ENCODE results near the gene CFAP99. TPM values are rescaled to one million over a fixed set of nuclear protein-coding genes. Genes with fewer than 3 reads are reported as not detected.

CFAP99 gene
- total and polyA plus RNA-seq, 2 experiments from 2014 or later, result not detected

GRCh38 chr4:2407991-2408342 lies 10.8 kb upstream of the CFAP99 start (continued):
- no peak for TF ChIP-seq ZNF462 (CRISPR knock-in tag; IDR thresholded peaks at IDR 0.05)
- TF ChIP-seq JUNB (IDR thresholded peaks at IDR 0.05; ENCODE audit: unreplicated experiment), result no peak
- TF ChIP-seq REST (IDR thresholded peaks at IDR 0.05; ENCODE audit: unreplicated experiment), result no peak
- no peak for TF ChIP-seq CREB1 (CRISPR knock-in tag; IDR thresholded peaks at IDR 0.05; ENCODE audit: low read depth)

GRCh38 chr4:2408401-2408958 lies 10.3 kb upstream of the CFAP99 start:
- peaks cover 20% of the 10 kb centered on the region for H3K4me1 ChIP-seq (ENCODE audit: insufficient read depth)
- no peak overlapping the region for H3K4me3 Mint-ChIP-seq
- no peak overlapping the region for H3K4me2 ChIP-seq
- H3K27ac ChIP-seq (ENCODE audit: low read depth), result no peak overlapping the region
- peaks cover 11% of the 10 kb centered on the region; the same call in 1 of the 2 replicates for H3F3A ChIP-seq (replicated peaks; ENCODE audit: low read depth)
- peaks cover 22% of the 10 kb centered on the region for H3K27me3 Mint-ChIP-seq (ENCODE audit: insufficient read depth, low read depth, poor library complexity)
- H3K4me3 ChIP-seq, result no peak overlapping the region
- no peak overlapping the region for H3K27ac Mint-ChIP-seq
- no peaks in the 10 kb centered on the region for H3K79me2 ChIP-seq (replicated peaks; ENCODE audit: insufficient read depth)
- no peak overlapping the region for H2AFZ ChIP-seq
- no peaks in the 10 kb centered on the region; the same call in 1 of the 3 replicates for H3K36me3 Mint-ChIP-seq (ENCODE audit: low read depth)
- H3K36me3 ChIP-seq (ENCODE audit: insufficient read depth), result no peaks in the 10 kb centered on the region
- no peaks in the 10 kb centered on the region for H3K9me3 Mint-ChIP-seq
- DNase-seq (ENCODE audit: low spot score) (peak; percentile 71), ATAC-seq (peak; percentile 35)
- peaks cover 35% of the 10 kb centered on the region for H3K4me1 Mint-ChIP-seq
- H3K9me2 ChIP-seq (ENCODE audit: insufficient read depth), result no peaks in the 10 kb centered on the region
- H4K20me1 ChIP-seq (replicated peaks; ENCODE audit: insufficient read depth), result no peaks in the 10 kb centered on the region; the same call in 1 of the 2 replicates
- H3K27me3 ChIP-seq (ENCODE audit: insufficient read depth), result 0 out of 2 replicates have a peak, but pooled peaks cover under 1% of the 10 kb centered on the region
- TF ChIP-seq ZNF114 (CRISPR knock-in tag; IDR thresholded peaks at IDR 0.05), result no peak
- no peak for TF ChIP-seq EZH2phosphoT487 (IDR thresholded peaks at IDR 0.05; ENCODE audit: unreplicated experiment)
- TF ChIP-seq NANOG (IDR thresholded peaks at IDR 0.05; ENCODE audit: borderline replicate concordance), result no peak
- TF ChIP-seq CTCF (conservative IDR thresholded peaks at IDR 0.05; ENCODE audit: low read depth in 2 of 2), result no peak
- TF ChIP-seq REST (IDR thresholded peaks at IDR 0.05; ENCODE audit: unreplicated experiment), result no peak
- no peak for TF ChIP-seq CREB1 (CRISPR knock-in tag; IDR thresholded peaks at IDR 0.05; ENCODE audit: low read depth)

Data from GM23338 (cell line).